GM18502 (cell line): ENCODE results near the gene EVA1C.
"Not testable (repeated sequence)": the region's sequence is repeated elsewhere in the genome, so short reads cannot be mapped to it uniquely, and the experiment has no call there.

Source experiments
- ATAC-seq: cut with Tn5 transposase; IDR thresholded peaks from one replicate; pipeline ENCODE4 v1.9.1; 2021; ENCODE audit warnings: mild to moderate bottlenecking; ENCODE audit not compliant: unreplicated experiment, poor library complexity

Gene EVA1C

DNA sequence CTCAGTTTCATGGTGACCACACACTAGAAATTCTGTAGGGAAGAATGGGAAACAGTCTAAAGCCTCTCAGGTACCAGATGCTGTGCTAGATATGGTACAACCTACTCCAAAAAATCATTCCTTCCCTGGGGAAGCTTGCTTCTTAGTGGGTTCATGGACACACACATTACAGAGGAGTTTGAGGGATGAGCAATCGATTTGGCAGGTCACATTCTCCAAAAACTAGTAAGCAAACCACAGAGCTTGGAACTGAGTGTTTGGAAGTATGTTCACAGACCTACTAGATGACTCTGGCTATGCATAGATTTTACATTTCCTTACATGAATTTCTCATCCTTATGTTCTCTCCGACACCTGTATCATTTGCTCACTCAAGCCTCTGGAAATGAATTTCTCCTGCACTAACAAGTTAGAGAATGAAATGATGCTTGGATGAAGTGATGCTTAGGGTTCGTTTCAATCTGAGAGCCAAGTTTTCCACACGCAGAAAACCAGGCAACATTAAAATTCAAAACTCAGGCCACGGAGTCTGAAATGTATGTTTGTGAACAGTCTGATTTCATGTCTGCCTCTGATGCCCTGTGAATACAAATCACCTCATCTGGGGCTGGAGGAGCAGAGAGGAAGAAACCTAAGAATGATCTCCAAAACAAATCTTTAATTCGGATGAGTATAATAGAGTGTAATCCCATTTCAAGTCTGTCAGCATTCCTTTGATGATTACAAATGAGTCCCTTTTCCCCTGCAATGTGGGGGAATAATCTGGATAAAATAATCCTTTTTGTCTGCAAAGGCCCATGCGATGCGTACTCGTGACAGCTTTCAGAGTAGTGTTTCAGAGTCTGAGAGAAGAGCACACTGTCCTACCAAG, 11.0 kb downstream of the EVA1C start:
- ATAC-seq, result no peak

DNA sequence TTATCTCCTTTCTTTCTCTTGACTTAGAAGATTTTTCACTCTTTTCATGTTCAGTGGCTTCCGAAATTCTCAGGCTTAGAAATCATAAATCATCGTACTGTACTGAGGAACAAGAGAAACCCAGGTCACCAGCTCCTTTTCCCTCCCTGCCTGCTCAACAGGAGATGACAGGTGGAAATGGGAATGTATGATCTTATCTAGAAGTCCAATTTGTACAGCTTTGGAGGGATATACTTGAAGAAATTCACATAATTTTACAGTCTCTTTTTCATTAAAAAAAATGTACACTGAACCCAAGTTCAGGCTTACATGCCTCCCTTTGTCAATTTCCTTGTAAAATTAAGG, 11.7 kb downstream of the EVA1C start:
- no peak for ATAC-seq

DNA sequence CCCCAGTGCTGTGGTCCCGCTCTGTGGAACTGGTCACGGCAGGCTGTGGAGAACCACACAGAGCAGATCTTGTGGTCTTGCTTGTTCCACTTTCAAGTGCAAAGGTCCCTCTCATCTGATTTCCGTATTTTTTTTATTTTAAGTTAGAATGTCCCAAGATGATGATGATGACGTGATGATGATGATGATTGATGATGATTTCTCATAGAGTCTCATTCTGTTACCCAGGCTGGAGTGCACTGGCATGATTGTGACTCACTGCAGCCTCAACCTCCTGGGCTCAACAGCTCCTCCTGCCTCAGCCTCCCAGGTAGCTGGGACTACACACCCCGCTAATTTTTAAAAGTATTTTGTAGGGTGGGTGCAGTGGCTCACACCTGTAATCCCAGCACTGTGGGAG, 12.2 kb downstream of the EVA1C start:
- ATAC-seq, result no peak

DNA sequence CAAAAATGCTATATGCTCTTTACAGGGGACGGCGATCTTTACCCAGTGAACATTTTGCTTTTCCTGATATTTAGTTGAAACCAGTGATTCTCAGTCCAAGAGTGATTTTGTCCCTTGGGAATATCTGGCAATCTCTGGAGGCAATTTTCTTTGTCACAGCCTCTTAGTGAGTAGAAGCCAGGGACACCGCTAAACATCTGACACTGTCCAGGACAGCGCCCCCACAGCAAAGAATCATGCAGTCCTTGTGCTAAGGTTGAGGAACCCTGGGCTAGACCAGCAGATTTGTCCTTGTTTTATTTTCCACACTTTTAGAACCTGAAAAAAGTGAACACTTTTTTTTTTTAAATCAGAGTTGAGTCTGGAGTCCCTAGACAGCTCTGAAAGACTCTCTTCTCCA, 13.1 kb downstream of the EVA1C start:
- no peak for ATAC-seq

DNA sequence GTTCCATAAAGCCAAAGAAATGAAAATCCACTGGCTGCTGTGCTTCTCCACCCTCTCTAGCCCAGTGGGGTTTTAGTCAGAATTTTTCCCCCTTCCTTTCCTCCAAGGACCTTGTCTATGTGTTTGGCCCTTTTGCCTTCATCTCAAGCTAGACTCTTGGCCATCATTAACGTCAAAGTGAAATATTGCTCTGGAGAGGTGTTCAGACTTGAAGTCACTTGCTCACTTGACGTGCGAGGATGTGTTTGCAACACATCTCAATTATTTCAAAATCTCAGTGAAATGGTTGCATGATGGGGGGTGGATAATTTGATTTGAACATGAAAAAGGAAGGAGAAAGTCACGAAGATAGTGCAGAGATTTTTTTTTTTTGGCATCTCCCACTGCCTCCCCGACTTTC, 13.6 kb downstream of the EVA1C start:
- no peak for ATAC-seq

DNA sequence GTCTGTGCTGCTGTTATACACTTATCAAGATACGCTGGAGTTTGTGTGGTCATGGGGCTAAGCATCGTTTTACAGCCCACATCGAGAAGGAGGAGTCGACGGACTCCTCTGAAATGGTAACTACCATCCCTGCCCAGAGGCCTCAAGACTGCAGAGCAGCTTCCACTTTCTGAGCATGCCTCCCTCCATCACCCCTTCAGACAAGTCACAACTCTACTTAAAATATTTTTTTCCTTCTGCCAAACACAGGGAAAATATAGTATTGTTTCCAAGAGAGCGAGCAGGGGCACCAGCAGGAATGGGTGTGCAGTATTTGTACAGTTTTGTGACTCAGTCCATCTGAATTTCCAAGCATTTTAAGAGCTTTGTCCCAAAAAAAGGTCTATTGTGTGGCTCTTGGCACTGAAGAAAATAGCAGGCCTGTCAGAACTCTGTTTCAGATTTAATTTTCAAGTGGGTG, 14.1 kb downstream of the EVA1C start:
- ATAC-seq, result no peak

DNA sequence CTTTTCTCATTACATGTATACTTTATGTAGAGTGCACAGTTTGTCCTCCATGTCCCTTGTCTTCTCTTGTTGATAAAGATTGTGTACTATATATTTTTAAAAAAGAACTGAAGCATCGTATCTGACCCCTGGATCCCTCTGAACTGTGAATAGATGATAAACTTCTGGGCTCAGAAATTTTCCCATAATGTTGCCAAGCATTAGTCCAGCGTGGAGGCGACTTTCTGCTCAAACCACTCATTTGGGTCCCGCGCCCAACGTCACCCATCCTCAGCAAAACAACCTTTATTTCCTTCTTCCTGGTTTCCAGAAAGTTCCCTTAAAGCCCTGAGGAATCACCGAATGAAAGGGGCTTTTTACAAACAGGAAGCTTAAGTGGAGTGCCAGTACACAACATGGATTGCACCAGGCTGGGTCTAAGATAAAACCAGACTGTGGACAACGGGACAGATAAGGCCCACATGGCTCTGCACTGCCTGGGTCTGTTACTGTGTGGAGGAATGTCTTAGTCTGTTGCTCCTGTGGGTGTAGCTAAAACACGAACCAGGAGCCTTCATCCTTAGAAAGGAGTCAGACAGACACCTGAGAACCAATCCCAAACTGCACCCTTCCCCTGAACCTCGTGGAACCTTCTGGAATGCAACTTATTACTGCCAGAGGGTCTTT, 15.6 kb downstream of the EVA1C start:
- ATAC-seq, result no peak

DNA sequence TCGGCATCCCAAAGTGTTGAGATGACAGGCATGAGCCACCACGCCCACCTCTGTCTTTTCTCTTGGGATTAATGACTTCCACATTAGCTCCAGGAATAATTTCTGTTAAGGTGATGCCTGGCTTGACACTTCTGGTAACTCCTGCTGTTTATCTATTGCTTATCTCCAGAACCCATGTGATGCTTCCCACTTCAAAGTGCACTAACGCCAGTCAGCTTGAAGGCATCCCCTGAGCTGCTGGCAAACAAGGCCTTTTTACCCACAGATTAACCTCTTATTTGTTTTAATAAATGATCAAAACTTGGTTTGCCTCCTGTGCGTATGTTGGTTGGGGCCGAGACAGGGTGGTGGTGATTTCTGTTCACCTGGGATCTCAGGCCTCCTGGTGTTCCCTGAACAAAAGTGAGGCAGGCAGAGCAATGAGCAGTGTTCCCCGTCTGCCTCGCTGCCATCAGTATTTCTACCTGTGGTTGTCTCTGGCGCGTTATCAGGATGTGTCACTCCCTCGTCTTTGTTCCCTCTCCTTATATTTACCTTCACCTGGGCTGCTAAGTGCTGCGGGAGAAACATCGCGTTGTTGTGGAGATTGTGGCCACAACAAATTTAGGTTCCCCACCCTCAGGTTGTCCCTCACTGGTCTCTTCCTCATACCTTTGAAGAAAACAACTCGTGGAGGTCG, 20.6 kb downstream of the EVA1C start:
- ATAC-seq, result not testable (repeated sequence)

DNA sequence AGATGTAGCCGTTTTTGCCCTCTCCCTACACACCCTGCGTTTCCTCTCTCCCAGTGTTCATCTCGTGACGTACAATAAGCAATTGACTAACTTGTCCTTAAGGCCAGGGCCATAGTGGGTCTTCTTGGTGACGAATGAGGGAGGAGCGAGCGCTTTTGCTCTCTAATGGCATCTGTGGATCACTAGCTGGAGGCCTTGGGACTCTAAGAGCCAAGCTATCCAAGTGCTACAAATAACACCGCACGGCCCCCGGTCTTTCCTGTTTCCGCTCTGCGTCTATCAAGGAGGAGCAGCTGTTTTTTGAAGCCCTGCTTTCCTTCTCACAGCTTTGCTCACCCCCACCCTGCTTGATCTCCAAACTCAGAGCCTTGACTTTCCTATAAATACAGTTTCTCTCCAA, 25.2 kb downstream of the EVA1C start:
- ATAC-seq, result no peak

DNA sequence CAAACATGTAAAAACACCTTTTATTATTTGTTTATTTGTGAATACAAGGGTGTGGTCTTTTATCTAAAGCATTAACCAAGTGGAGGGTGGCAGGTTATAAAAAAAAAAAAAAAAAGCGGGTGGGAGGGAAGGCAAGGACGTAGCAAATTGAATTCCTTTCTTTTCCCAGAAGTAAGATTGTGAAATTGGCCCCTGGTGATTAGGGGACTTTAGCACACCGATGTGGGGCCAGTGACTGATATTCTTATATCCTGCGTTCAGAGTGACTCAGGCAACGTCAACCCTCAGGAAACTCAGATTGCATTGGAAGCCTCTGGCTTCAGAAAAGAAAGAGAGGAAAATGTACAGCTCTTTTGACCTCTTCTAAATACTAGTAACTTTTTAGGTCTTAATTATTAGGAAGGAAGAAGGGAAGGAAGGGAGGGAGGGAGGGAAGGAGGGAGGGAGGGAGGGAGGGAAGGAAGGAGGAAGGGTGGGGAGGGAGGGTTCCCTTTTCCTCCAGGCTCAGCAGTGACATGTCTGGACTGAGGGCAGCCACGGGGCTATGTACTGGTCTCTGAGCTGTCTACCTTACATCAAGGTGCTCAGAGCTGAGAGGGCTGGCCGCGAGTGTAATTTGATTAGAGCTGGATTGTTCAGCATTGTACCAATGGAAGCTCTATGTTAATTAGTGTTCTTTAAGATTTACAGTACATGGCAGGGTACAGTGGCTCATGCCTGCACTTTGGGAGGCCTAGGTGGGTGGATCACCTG, 30.2 kb downstream of the EVA1C start:
- no peak for ATAC-seq

DNA sequence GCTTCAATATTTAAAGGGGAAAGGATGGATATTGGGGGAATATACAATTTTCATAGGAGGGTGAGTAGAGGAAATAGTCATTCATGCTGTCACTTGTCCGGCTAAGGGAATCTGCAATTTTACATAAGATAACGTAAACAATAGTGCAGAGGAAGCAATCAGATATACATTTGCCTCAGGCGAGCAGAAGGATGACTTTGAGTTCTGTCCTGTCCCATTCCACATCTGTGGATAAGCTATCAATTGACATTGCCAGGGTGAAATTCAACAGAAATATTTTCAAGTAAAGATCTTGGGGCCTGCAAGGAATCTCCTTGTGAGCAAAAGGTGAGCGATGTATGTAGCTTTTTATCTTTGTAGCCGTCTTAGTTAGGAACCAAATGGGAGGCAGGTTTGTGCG, 32.6 kb downstream of the EVA1C start:
- no peak for ATAC-seq

DNA sequence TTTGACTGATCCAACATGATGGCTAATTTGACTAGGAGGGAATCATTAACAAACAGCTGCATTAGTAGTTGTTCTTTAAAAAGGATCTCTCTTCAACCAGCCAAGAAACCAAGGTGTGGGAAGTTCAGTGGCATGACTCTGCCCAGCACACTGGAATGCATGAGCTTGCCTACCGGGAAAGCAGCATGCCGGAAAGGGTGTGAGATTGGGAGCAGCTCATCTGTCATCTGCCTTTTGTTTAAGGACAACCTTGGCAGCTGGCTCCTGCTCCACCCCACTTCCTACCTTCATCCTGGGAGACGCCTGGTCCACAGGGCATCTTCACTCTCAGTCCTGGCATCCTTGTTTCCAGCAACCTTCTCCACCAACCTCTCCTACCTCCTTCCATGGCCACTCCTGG, 33.9 kb downstream of the EVA1C start:
- ATAC-seq, result not testable (repeated sequence)

DNA sequence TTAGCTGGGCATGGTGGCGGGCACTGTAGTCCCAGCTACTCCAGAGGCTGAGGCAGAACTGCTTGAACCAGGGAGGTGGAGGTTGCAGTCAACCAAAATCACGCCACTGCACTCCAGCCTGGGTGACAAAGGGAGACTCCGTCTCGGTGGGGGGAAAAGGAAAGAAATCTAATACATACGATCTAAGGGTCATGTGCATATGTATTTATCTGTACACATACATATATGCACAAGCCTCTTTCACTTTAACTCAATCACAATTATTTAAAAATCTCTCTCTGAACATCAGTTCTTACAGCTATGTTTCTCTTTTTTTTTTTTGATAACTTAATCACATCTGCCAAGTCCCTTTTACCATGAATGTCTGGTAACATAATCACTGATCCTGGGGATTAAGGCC, 34.7 kb downstream of the EVA1C start:
- ATAC-seq, result no peak

DNA sequence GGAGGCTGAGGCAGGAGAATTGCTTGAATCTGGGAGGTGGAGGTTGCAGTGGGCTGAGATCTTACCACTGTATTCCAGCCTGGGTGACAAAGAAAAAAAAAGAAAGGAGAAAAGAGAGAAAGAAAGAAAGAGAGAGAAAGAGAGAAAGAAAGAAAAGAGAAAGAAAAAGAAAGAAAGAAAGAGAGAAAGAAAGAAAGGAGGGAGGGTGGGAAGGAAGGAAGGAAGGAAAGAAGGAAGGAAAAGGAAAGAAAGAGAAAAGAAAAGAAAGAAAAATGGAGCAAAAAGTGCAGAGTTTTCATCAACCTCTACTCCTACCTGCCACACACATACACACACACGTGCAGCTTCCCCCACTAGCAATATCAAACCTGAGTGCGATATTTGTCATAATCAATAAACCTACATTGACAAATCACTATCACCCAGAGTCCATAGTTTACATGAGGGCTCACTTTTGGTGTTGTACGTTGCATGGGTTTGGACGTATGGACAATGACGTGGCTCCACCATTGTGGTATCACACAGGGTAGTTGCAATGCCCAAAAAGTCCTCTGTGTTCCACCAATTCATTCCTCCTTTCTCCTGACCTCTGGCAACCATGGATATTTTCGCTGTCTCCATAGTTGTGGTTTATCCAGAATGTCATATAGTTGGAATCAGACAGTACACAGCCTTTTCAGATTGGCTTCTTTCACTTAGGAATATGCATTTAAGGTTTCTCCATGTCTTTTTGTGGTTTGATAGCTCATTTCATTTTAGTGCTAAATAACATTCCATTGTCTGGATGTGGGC, 36.5 kb downstream of the EVA1C start:
- no peak for ATAC-seq

DNA sequence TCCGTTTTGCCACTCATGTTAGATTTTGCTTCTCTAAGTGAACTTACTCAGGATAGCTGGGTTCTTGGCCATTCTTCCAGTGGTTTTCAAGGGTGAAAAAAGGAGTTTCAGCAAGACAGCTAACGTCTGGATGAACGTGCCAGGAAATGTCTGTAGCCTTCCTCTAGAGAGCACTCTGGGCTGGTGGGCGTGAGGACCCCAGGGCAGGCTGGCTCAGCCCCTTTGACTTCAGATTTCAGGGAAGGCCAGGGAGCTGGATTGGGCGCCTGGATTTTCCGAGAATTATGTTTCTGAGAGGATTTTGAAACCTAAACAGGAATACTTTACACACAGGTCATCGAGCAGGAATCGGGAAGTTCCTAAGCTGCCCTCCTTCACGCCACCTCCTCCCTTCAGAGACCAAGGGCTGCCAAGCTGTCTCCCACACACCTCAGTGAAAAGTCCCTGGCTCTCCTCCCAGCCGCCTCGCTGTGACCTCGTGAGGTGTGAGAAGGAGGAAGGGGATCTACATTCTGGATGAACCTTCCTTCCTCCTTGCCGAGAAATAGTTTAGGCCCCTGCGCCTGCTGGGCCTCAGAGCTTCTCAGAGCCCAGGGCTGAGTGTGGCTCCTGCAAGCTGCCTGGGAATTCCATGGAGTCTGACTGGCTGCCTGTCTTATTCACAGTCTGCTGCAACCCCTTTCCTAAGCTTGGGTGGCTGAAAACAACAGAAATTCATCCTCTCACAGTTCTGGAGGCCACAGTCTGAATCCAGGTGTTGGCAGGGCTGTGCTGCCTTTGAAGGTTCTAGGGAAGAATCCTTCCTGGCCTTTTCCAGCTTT, 38.6 kb downstream of the EVA1C start:
- ATAC-seq, result not testable (repeated sequence)

DNA sequence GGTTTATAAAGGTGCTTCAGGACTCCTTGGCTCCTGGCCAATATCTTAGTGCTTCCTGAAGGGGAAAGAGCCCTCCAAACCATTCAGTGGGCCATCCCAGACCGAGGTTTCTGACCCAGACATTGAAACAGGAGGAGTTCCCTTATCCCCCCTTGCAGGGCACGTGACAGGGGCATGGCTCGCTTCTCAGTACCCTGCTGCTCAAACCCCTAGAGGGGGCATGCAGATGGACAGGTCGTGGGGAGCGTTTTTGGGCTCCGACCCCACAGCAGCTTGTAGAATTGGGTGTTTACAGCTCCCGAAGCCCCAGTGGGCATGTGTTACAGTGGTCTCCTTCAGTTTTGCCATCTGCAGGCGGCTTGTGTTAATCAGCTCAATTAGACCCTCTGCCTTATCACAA, 39.7 kb downstream of the EVA1C start:
- ATAC-seq, result not testable (repeated sequence)

DNA sequence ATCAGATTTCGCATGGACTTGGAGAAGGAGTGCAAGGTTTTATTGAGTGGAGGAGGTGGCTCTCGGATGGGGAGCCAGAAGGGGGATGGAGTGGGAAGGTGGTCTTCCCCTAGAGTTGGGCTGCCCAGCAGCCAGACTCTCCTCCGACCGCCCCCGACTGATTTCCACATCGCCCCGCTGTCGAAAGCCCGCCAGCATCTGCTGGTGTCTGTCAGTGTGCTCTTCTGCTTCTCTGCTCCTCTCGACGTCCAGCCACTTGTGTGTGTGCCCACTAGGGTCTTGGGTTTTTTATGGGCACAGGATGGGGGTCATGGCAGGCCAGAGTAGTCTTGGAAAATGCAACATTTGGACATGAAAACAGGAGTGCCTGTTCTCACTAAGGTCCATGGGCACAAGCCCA, 40.1 kb downstream of the EVA1C start:
- no peak for ATAC-seq

DNA sequence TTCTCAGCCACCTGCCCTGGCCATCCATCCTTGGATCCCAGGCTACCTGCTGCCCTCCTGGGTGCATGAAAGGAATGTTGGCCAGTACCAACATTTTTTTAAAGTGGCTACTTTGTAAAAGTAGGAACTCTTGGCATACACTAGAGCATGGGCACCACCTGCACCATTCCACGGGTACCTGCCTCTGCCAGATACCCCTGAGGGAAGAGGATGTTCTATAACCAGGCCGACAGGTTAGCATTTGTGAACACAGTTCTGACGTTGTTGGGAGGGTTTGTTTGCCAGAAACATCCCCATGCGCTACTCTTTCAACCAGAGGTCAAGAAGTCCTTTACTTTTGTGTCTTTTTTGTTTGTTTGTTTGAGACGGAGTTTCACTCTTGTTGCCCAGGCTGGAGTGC, 43.0 kb downstream of the EVA1C start:
- no peak for ATAC-seq

DNA sequence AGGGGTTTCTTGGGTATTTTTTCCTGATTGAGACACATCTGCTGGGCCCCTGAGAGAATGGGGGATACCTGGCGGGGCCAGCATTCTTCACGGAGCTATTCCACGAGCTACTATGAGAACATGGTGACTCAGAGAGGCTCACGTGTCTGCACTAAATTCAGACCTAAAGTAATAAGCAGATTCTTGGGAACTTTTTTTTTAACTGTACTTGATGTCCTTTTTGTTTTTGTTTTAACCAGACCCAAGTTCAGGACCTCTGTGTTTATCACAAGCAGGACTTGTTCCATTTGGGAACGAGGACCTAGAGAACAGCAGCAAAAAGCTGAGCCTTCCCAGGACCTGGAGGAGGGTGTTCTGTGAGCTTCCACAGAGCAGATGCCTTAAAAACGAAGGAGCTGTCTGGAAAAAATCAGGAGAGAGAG, 44.0 kb downstream of the EVA1C start:
- ATAC-seq, result no peak
